Smooth muscle cell (in vitro differentiated cells): ENCODE measurements around the gene C11orf16. TPM values are rescaled to one million over a fixed set of nuclear protein-coding genes. Genes with fewer than 3 reads are reported as not detected.
A peak's percentile ranks its signal among the peaks of the same experiment; 100 is the strongest.
"Not testable (repeated sequence)": the region's sequence is repeated elsewhere in the genome, so short reads cannot be mapped to it uniquely, and the experiment has no call there.

Experiments
- DNase-seq: peaks from one replicate; lab custom pipeline; 2025; ENCODE audit not compliant: unreplicated experiment; lab: John Stamatoyannopoulos, UW
- H2AFZ ChIP-seq: fragments of 200-600 bp; sonication (generic); 2 replicates; pipeline ENCODE4 v1.6.0; 2016; ENCODE audit warnings: antibody characterized with exemption, low read depth, mild to moderate bottlenecking
- H3F3A ChIP-seq: fragments of 200-600 bp; sonication (generic); 2 replicates; pipeline ENCODE4 v1.6.0; 2017; ENCODE audit warnings: antibody characterized with exemption, low read depth
- H3K27ac ChIP-seq: fragments of 200-600 bp; sonication (generic); 2 replicates; pipeline ENCODE4 v1.5.1; 2016; ENCODE audit warnings: low read depth, mild to moderate bottlenecking
- H3K27me3 ChIP-seq: fragments of 200-600 bp; sonication (generic); 2 replicates; pipeline ENCODE4 v1.6.1; 2016; ENCODE audit warnings: low read depth, mild to moderate bottlenecking
- H3K36me3 ChIP-seq: fragments of 200-600 bp; sonication (generic); 2 replicates; pipeline ENCODE4 v1.5.1; 2016; ENCODE audit warnings: low read depth
- H3K4me1 ChIP-seq: fragments of 200-600 bp; sonication (generic); 2 replicates; pipeline ENCODE4 v1.5.1; 2016; ENCODE audit warnings: low read depth
- H3K4me2 ChIP-seq: fragments of 200-600 bp; sonication (generic); 2 replicates; pipeline ENCODE4 v1.6.0; 2016; ENCODE audit warnings: mild to moderate bottlenecking
- H3K4me3 ChIP-seq: fragments of 200-600 bp; sonication (generic); 2 replicates; pipeline ENCODE4 v1.5.1; 2016; ENCODE audit warnings: mild to moderate bottlenecking
- H3K79me2 ChIP-seq: fragments of 200-600 bp; sonication (generic); 2 replicates; pipeline ENCODE4 v1.6.0; 2016; ENCODE audit warnings: low read depth, mild to moderate bottlenecking
- H3K9ac ChIP-seq: fragments of 200-600 bp; sonication (generic); 2 replicates; pipeline ENCODE4 v1.6.0; 2016; ENCODE audit warnings: low read depth
- H3K9me3 ChIP-seq: fragments of 200-600 bp; sonication (generic); replicated peaks from 2 replicates; pipeline ENCODE4 v1.5.1; 2016; ENCODE audit warnings: low read depth
- H4K20me1 ChIP-seq: fragments of 200-600 bp; sonication (generic); 2 replicates; pipeline ENCODE4 v1.6.0; 2016; ENCODE audit warnings: low read depth
- WGBS: methylation state at CpG from one replicate; pipeline ENCODE4 v1.1.7; 2016; ENCODE audit warnings: low lambda C conversion rate; 5-methylcytosine and 5-hydroxymethylcytosine counted together
- polyA plus RNA-seq: library from polyadenylated mRNA; unstranded; fragments of >200 nt; fragmentation: Nextera tagmentation; extraction: Ambion mirVana; gene quantifications from 2 replicates; pipeline ENCODE4 v1.2.1, GENCODE V29; 2016
- total RNA-seq: library from RNA; depleted of rRNA; stranded (reverse); fragments of >200 nt; gene quantifications from 2 replicates; pipeline ENCODE4 v1.2.3, GENCODE V29; 2014
- TF ChIP-seq, protein P1 (sequence below): fragments of 200-600 bp; sonication (generic); IDR thresholded peaks from 2 replicates; pipeline ENCODE4 v1.5.1; 2017; ENCODE audit warnings: borderline replicate concordance, mild to moderate bottlenecking, antibody characterized with exemption; ENCODE audit not compliant: insufficient read depth, poor library complexity, severe bottlenecking

The C11orf16 gene
- total and polyA plus RNA-seq, 2 experiments from 2014 or later, result not detected

GRCh38 chr11:8908099-8908498, 24.6 kb downstream of the C11orf16 start:
- TF ChIP-seq, protein P1, sequence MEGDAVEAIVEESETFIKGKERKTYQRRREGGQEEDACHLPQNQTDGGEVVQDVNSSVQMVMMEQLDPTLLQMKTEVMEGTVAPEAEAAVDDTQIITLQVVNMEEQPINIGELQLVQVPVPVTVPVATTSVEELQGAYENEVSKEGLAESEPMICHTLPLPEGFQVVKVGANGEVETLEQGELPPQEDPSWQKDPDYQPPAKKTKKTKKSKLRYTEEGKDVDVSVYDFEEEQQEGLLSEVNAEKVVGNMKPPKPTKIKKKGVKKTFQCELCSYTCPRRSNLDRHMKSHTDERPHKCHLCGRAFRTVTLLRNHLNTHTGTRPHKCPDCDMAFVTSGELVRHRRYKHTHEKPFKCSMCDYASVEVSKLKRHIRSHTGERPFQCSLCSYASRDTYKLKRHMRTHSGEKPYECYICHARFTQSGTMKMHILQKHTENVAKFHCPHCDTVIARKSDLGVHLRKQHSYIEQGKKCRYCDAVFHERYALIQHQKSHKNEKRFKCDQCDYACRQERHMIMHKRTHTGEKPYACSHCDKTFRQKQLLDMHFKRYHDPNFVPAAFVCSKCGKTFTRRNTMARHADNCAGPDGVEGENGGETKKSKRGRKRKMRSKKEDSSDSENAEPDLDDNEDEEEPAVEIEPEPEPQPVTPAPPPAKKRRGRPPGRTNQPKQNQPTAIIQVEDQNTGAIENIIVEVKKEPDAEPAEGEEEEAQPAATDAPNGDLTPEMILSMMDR, result no peak

DNA sequence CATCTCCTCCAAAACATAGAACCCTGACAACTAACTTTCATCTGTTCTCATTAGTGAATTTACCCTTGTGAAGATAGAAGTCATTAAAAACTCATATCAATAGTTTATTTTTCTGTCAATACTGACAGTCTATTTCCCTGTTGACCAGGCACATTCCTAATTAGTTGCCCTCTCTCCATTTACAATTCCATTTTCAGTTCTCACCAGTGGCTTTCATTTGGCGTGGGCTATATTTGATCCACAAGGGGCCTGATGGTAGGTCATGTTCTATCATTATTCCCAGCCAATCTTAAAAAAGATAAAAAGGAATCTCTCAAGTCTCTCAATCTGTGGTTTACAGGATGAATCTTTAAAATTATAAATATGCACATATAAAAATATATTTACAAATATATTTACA, 25.6 kb downstream of the C11orf16 start:
- TF ChIP-seq, protein P1, result no peak
- Histone ChIP-seq H3K9ac (no peak overlapping the region), H3K9me3 (no peaks in the 10 kb centered on the region), H3K79me2 (peaks cover 3% of the 10 kb centered on the region), H3K36me3 (no peaks in the 10 kb centered on the region), H3K4me2 (no peak overlapping the region), H3K27ac (peak overlapping the region; percentile 32), H3K4me3 (no peak overlapping the region), H3K4me1 (peaks cover 6% of the 10 kb centered on the region), H3F3A (no peaks in the 10 kb centered on the region), H3K27me3 (no peaks in the 10 kb centered on the region), H4K20me1 (no peaks in the 10 kb centered on the region), H2AFZ (no peak overlapping the region)
- DNase-seq, result no peak
- WGBS, result 100% methylated on average over 1 of the region's 1 CpG

More at GRCh38 chr11:8908099-8908498, 24.6 kb downstream of the C11orf16 start:
- Histone ChIP-seq H3K4me2 (no peak overlapping the region), H3K27me3 (no peaks in the 10 kb centered on the region), H3K9me3 (no peaks in the 10 kb centered on the region), H4K20me1 (no peaks in the 10 kb centered on the region), H3K4me3 (no peak overlapping the region), H3K4me1 (peaks cover 11% of the 10 kb centered on the region), H3K79me2 (peaks cover 8% of the 10 kb centered on the region), H3F3A (peaks cover 4% of the 10 kb centered on the region), H2AFZ (no peak overlapping the region), H3K9ac (no peak overlapping the region), H3K36me3 (no peaks in the 10 kb centered on the region), H3K27ac (no peak overlapping the region)
- DNase-seq, result no peak

DNA sequence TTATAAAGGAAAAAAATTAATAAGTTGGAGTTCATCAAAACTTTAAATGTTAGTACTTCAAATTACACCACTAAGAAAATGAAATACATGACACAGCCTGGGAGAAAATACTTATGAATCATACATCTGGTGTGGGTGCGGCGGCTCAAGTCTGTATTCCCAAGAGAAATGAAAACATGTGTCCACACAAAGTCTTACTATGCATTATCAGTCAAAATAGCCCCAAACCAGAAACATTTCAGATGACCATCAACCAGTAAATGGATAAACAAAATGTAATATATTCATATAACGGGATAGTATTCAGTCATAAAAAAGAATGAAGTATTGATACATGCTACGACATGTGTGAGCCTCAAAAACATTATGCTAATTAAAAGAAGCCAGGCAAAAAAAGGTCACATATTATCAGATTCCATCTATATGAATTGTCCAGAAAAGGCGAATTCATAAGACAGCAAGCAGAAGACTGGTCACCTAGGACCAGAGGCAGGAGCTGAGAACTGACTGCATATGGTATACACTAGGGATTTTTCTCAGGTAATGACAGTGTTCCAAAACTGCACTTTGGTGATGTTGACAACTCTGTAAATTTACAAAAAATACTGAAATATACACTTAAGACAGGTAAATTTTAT, 27.1 kb downstream of the C11orf16 start:
- no peak overlapping the region for H3K4me3 ChIP-seq
- no peaks in the 10 kb centered on the region for H3K36me3 ChIP-seq
- peak overlapping the region; percentile 66 for H3K27ac ChIP-seq
- 48% methylated on average over 5 of the region's 5 CpGs for WGBS
- H3K9me3 ChIP-seq, result no peaks in the 10 kb centered on the region
- no peaks in the 10 kb centered on the region for H3K79me2 ChIP-seq
- H3K4me2 ChIP-seq, result peak overlapping the region; percentile 33
- TF ChIP-seq, protein P1, result no peak
- H3K27me3 ChIP-seq, result no peaks in the 10 kb centered on the region
- DNase-seq, result no peak
- no peak overlapping the region for H2AFZ ChIP-seq
- H4K20me1 ChIP-seq, result no peaks in the 10 kb centered on the region
- H3K9ac ChIP-seq, result no peak overlapping the region
- H3F3A ChIP-seq, result no peaks in the 10 kb centered on the region
- peaks cover 4% of the 10 kb centered on the region for H3K4me1 ChIP-seq

- Histone ChIP-seq H3K4me1 (no peaks in the 10 kb centered on the region), H3K9ac (no peak overlapping the region), H3K9me3 (no peaks in the 10 kb centered on the region), H3K4me2 (no peak overlapping the region), H3K79me2 (no peaks in the 10 kb centered on the region), H3F3A (no peaks in the 10 kb centered on the region), H3K4me3 (no peak overlapping the region), H4K20me1 (no peaks in the 10 kb centered on the region), H3K27ac (no peak overlapping the region), H3K27me3 (no peaks in the 10 kb centered on the region), H2AFZ (no peak overlapping the region), H3K36me3 (no peaks in the 10 kb centered on the region)
- no peak for DNase-seq
- TF ChIP-seq, protein P1, result no peak
These were observed 33.5 kb downstream of the C11orf16 start for GRCh38 chr11:8899119-8899753.

DNA sequence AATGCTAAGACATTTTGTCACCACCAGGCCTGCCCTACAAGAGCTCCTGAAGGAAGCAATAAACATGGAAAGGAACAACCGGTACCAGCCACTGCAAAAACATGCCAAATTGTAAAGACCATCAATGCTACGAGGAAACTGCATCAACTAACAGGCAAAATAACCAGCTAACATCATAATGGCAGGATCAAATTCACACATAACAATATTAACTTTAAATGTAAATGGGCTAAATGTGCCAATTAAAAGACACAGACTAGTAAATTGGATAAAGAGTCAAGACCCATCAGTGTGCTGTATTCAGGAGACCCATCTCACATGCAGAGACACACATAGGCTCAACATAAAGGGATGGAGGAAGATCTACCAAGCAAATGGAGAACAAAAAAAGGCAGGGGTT, 41.6 kb downstream of the C11orf16 start:
- H3K9me3 ChIP-seq, result not testable (repeated sequence)
- WGBS, result 91% methylated on average over 2 of the region's 2 CpGs

More for the DNA sequence above, 41.6 kb downstream of the C11orf16 start:
- H3F3A ChIP-seq, H3K4me2 ChIP-seq, H4K20me1 ChIP-seq, H3K27ac ChIP-seq, H3K4me3 ChIP-seq, H3K79me2 ChIP-seq, H3K9ac ChIP-seq, H3K27me3 ChIP-seq, H2AFZ ChIP-seq, DNase-seq, H3K4me1 ChIP-seq, H3K36me3 ChIP-seq: not testable (repeated sequence)
